Spleen (tissue), 11 donors: ENCODE results near the gene ARRB2. TPM values are rescaled to one million over a fixed set of nuclear protein-coding genes. Genes with fewer than 3 reads are reported as not detected.

ENCODE experiments used
- DNase-seq: peaks from one replicate; pipeline ENCODE4 v3.0.0-alpha.2; 2020
- H3K27ac ChIP-seq, 8 donors: fragments of 200-600 bp; sonication (generic) in 7 of 8; 1 replicate in 4 of 8; 2 replicates in 4 of 8; pipeline versions ENCODE4 v1.5.0 to v1.8.0; 2016 to 2021; ENCODE audit warnings: inconsistent platforms in 4 of 8, mild to moderate bottlenecking in 4 of 8, moderate library complexity in 1 of 8
- H3K27me3 ChIP-seq, 7 donors: fragments of 200-600 bp; sonication (generic) in 6 of 7; replicated peaks in 1 of 7; 1 replicate in 4 of 7; 2 replicates in 3 of 7; pipeline versions ENCODE4 v1.5.0 to v1.8.0; 2016 to 2021; ENCODE audit warnings: inconsistent platforms in 3 of 7, mild to moderate bottlenecking in 1 of 7
- H3K36me3 ChIP-seq, 6 donors: fragments of 200-600 bp; sonication (generic) in 5 of 6; 1 replicate in 4 of 6; 2 replicates in 2 of 6; pipeline versions ENCODE4 v1.5.0 to v1.8.0; 2016 to 2021; ENCODE audit warnings: inconsistent platforms in 2 of 6
- H3K4me1 ChIP-seq, 6 donors: fragments of 200-600 bp; sonication (generic) in 5 of 6; 1 replicate in 3 of 6; 2 replicates in 3 of 6; pipeline versions ENCODE4 v1.5.0 to v1.8.0; 2016 to 2021; ENCODE audit warnings: inconsistent platforms in 3 of 6
- H3K4me3 ChIP-seq, 8 donors: fragments of 200-600 bp; sonication (generic) in 7 of 8; 1 replicate in 4 of 8; 2 replicates in 4 of 8; pipeline versions ENCODE4 v1.5.0 to v1.8.0; 2016 to 2021; ENCODE audit warnings: inconsistent platforms in 4 of 8, mild to moderate bottlenecking in 4 of 8, moderate library complexity in 2 of 8
- H3K9me3 ChIP-seq, 8 donors: fragments of 200-600 bp; sonication (generic) in 7 of 8; 1 replicate in 4 of 8; 2 replicates in 4 of 8; pipeline versions ENCODE4 v1.5.0 to v1.8.0; 2016 to 2021; ENCODE audit warnings: inconsistent platforms in 4 of 8
- CTCF ChIP-seq, 11 experiments: fragments of 200-600 bp in 7 of 11; fragments of 450-650 bp in 4 of 11; sonication (generic) in 4 of 11; IDR thresholded peaks in 8 of 11; conservative IDR thresholded peaks in 3 of 11; 1 replicate in 7 of 11; 2 replicates in 4 of 11; pipeline versions ENCODE4 v1.4.0 to v1.8.0; 2016 to 2021; ENCODE audit warnings: antibody characterized with exemption in 11 of 11, inconsistent platforms in 4 of 11, mild to moderate bottlenecking in 1 of 11
- POLR2A ChIP-seq, 3 donors: fragments of 450-650 bp; IDR thresholded peaks; one replicate each; pipeline ENCODE4 v1.5.1; 2017; ENCODE audit warnings: antibody characterized with exemption in 3 of 3, mild to moderate bottlenecking in 1 of 3
- POLR2AphosphoS5 ChIP-seq, 3 donors: sonication (generic); formaldehyde crosslinking; IDR thresholded peaks; one replicate each; pipeline ENCODE4 v1.5.1; 2017; ENCODE audit warnings: antibody characterized with exemption in 3 of 3
- WGBS, 5 donors: extraction: QIAGEN DNeasy Blood & Tissue Kit in 3 of 5; methylation state at CpG; one replicate each; pipeline versions ENCODE4 v1.1.5 to v1.1.7; 2013 to 2018; 5-methylcytosine and 5-hydroxymethylcytosine counted together
- intact Hi-C: fragments of 100-400 bp; cut with DNase I; formaldehyde crosslinking; loops from one replicate; pipeline ENCODE4 v1.15.0; 2023; ENCODE audit warnings: low total_unique reads
- polyA plus RNA-seq, 3 donors: library from polyadenylated mRNA; stranded (reverse); fragments of 200-250 nt; gene quantifications; one replicate each; pipeline ENCODE4 v1.2.1, GENCODE V29; 2013
- total RNA-seq, 7 donors: library from RNA; depleted of rRNA in 3 of 7; stranded (reverse); fragments of >200 nt in 3 of 7; fragmentation: NEBNext Ultra II Directional in 4 of 7; extraction: Animal tissue kit (Norgen Biotek cat#: 25700) in 4 of 7; gene quantifications; one replicate each; pipeline versions ENCODE4 v1.1.0 to v1.2.1, GENCODE V29; 2016 to 2021
- donor health status: healthy with polysubstance abuse.
- donor health status: DM: no; HTN: no; CAD: no; lungs with moderate emphysema.
- donor health status: DM: no; HTN: no; CAD: no.
- donor health status: Bipolar disorder and iron deficiency.
- donor health status: healthy.
- donor health status: DM: no; HTN: no; CAD: no.
- donor health status: DM: yes; HTN: yes; CAD: no.

The ARRB2 gene
- total and polyA plus RNA-seq, 10 donors, result 61.4 to 416 (median 209) TPM

DNA sequence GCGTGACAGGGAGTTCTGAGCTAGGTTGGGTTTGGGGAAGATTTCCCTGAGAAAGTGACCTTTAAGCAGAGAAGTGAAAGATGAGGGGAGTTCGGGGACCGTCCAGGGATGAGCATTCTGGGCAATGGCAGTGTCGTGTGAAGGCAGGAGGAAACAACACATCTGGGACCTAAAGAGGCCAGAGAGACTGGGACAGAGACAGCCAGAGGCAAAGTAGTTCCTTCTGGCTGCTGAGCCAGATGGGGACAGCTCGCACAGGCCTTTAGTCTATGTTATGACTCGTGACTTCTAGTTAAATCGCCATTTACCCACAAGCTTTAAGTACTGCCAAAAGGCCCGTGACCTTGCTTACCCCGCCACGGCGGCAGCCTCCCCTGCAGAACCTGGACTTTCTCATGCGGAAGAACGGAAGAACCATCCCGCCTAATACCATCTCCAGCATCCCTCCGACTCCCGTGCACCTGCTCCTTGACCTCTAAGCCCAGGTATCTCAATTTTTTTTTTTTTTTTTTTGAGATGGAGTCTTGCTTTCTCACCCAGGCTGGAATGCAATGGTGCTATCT, 12.3 kb downstream of the ARRB2 start:
- 78 to 92% (median 87%) methylated on average over 16 of the region's 16 CpGs for WGBS, 5 donors
- intact Hi-C loops, result no loop called here
- H3K27ac ChIP-seq, result peak overlapping the region in 4 of 8 donors; percentile 19 to 99 (median 26)

DNA sequence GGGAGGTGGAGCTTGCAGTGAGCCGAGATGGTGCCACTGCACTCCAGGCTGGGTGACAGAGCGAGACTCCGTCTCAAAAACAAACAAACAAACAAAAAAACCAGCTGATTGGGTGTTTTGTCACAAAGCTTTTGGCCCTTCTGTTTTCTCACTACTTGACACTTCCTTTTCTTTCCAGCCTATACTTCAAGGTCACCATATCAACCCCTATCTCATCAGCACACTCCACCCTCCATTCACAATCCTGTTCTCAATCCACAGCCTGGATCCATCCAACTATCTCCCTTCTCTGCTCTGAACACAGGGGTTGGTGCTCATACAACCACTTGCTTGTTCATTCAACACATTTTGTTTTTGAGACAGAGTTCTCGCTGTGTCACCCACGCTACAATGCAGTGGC, 14.2 kb downstream of the ARRB2 start:
- Histone ChIP-seq H3K4me1 (peaks cover 0 to 40% (median 3%) of the 10 kb centered on the region in 6 donors), H3K27me3 (no peaks in the 10 kb centered on the region), H3K9me3 (no peaks in the 10 kb centered on the region), H3K36me3 (peaks cover 0 to 24% (median 15%) of the 10 kb centered on the region in 6 donors), H3K27ac (peak overlapping the region in 7 of 8 donors; percentile 2 to 93 (median 87)), H3K4me3 (peak overlapping the region in 1 of 8 donors; percentile 56)
- intact Hi-C loops, result no loop called here
- WGBS, 5 donors, result 80 to 93% (median 85%) methylated on average over 5 of the region's 5 CpGs
- no peak for DNase-seq
- TF ChIP-seq CTCF (IDR thresholded peaks at IDR 0.05 in 8 of 11, conservative IDR thresholded peaks at IDR 0.05 in 3 of 11), result no peak
- no peak for TF ChIP-seq POLR2AphosphoS5 (IDR thresholded peaks at IDR 0.05)
- no peak for TF ChIP-seq POLR2A (IDR thresholded peaks at IDR 0.05)

More for the DNA sequence above, 12.3 kb downstream of the ARRB2 start:
- Histone ChIP-seq H3K27me3 (no peaks in the 10 kb centered on the region), H3K36me3 (peaks cover 0 to 43% (median 33%) of the 10 kb centered on the region in 6 donors), H3K4me1 (peaks cover 0 to 54% (median 8%) of the 10 kb centered on the region in 6 donors), H3K9me3 (no peaks in the 10 kb centered on the region), H3K4me3 (no peak overlapping the region)
- DNase-seq, result no peak
- TF ChIP-seq POLR2AphosphoS5 (IDR thresholded peaks at IDR 0.05) (peak in 1 of 3 donors; percentile 24), CTCF (IDR thresholded peaks at IDR 0.05 in 8 of 11, conservative IDR thresholded peaks at IDR 0.05 in 3 of 11) (no peak)

GRCh38 chr17:4725646-4726310, 15.3 kb downstream of the ARRB2 start:
- DNase-seq, result peak; percentile 71
- peaks cover 0 to 13% (median 4%) of the 10 kb centered on the region in 6 donors for H3K36me3 ChIP-seq
- H3K27me3 ChIP-seq, result no peaks in the 10 kb centered on the region
- H3K4me1 ChIP-seq, result peaks cover 3 to 41% (median 8%) of the 10 kb centered on the region in 6 donors
- intact Hi-C loops, result no loop called here
- H3K27ac ChIP-seq, result peak overlapping the region in 7 of 8 donors; percentile 73 to 93 (median 87)
- WGBS, 5 donors, result 57 to 73% (median 59%) methylated on average over 8 to 9 of the region's 9 CpGs
- peak in 1 of 3 donors; percentile 28 for TF ChIP-seq POLR2AphosphoS5 (IDR thresholded peaks at IDR 0.05)
- no peak for TF ChIP-seq POLR2A (IDR thresholded peaks at IDR 0.05)
- no peak for TF ChIP-seq CTCF (IDR thresholded peaks at IDR 0.05 in 8 of 11, conservative IDR thresholded peaks at IDR 0.05 in 3 of 11)
- no peaks in the 10 kb centered on the region for H3K9me3 ChIP-seq
- peak overlapping the region in 1 of 8 donors; percentile 56 for H3K4me3 ChIP-seq

DNA sequence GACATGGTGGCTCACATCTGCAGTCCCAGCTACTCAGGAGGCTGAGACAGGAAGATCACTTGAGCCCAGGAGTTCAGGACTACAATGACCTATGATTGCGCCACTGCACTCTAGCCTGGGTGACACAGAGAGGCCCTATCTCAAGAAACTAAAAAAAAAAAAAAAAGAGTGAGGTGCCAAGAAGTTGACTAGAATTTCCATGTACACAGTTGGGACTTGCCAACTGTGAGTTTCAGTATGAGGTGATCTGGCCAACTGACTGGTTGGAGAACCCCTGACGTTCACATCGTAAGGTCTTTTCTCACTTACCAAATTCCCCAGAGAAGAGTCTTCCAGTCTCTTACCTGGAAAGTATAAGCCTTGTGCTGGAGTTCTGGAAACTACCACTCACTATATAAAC, 17.7 kb downstream of the ARRB2 start:
- H3K27ac ChIP-seq, result peak overlapping the region in 5 of 8 donors; percentile 20 to 93 (median 56)
- peaks cover 0 to 7% (median 0%) of the 10 kb centered on the region in 6 donors for H3K36me3 ChIP-seq
- peaks cover 17 to 58% (median 24%) of the 10 kb centered on the region in 6 donors for H3K4me1 ChIP-seq
- H3K4me3 ChIP-seq, result no peak overlapping the region
- peak in 1 of 3 donors; percentile 19 for TF ChIP-seq POLR2AphosphoS5 (IDR thresholded peaks at IDR 0.05)
- no peak for TF ChIP-seq POLR2A (IDR thresholded peaks at IDR 0.05)
- no peak for DNase-seq
- no peaks in the 10 kb centered on the region for H3K9me3 ChIP-seq
- no peaks in the 10 kb centered on the region for H3K27me3 ChIP-seq
- intact Hi-C loops, result no loop called here
- 41 to 60% (median 46%) methylated on average over 3 of the region's 3 CpGs for WGBS, 5 donors
